HepG2 (cell line): ENCODE data around the gene DHFR. TPM values are rescaled to one million over a fixed set of nuclear protein-coding genes. Genes with fewer than 3 reads are reported as not detected.

ENCODE experiments used
- ATAC-seq: fragments of 200-7000 bp; cut with Tn5 transposase; 3 replicates; pipeline ENCODE4 v1.9.1; 2020; ENCODE audit warnings: mild to moderate bottlenecking, moderate library complexity
- BruUV-seq: library from RNA; stranded (reverse); fragments of 400-500 nt; replicated peaks from 2 replicates; lab custom pipeline; 2021; lab: Mats Ljungman, UMichigan
- CTCF ChIA-PET: fragments of 300-600 bp; formaldehyde crosslinking; extraction: SDS; loops from one replicate; lab custom pipeline; 2021; ENCODE audit warnings: low total read pairs, inconsistent platforms, low intra/inter-chr PET ratio; lab: Yijun Ruan, JAX
- POLR2A ChIA-PET: fragments of 350-600 bp; sonication (Branson Sonifier 250); formaldehyde crosslinking; loops from one replicate; lab custom pipeline; 2020; ENCODE audit warnings: antibody characterized with exemption, inconsistent platforms; lab: Yijun Ruan, JAX
- DNase-seq: peaks from one replicate; pipeline ENCODE4 v3.0.0-alpha.2; 2015; ENCODE audit warnings: low spot score
- FAIRE-seq: peaks from 3 replicates; lab custom pipeline; 2011; peaks lifted over from hg19 to GRCh38; lab: Jason Lieb, UNC
- H2AFZ ChIP-seq: one replicate; pipeline ENCODE4 v1.6.1; 2011; ENCODE audit warnings: low read length, inconsistent platforms
- H3K27ac ChIP-seq: fragments of 300-600 bp; 3 replicates; pipeline ENCODE4 v1.8.0; 2011; ENCODE audit warnings: mixed run types, mild to moderate bottlenecking, mixed read lengths, low read length, inconsistent platforms; ENCODE audit not compliant: insufficient read depth; ENCODE audit errors: extremely low read length
- H3K27me3 ChIP-seq, 2 experiments: fragments of 200-600 bp in 1 of 2; 2 replicates in 1 of 2; 3 replicates in 1 of 2; pipeline versions ENCODE4 v1.6.0 to v1.8.0; 2011; ENCODE audit warnings: low read length in 2 of 2, mild to moderate bottlenecking in 2 of 2, moderate library complexity in 2 of 2, inconsistent platforms in 1 of 2; ENCODE audit not compliant: insufficient read depth in 2 of 2, control insufficient read depth in 1 of 2
- H3K36me3 ChIP-seq, 2 experiments: fragments of 200-600 bp in 1 of 2; replicated peaks in 1 of 2; 2 replicates in 1 of 2; 3 replicates in 1 of 2; pipeline versions ENCODE4 v1.5.1 to v1.8.0; 2011; ENCODE audit warnings: low read length in 2 of 2, inconsistent platforms in 1 of 2; ENCODE audit not compliant: insufficient read depth in 2 of 2, control insufficient read depth in 1 of 2
- H3K4me1 ChIP-seq: 2 replicates; pipeline ENCODE4 v1.5.1; 2012; ENCODE audit warnings: low read length, inconsistent platforms; ENCODE audit not compliant: insufficient read depth
- H3K4me2 ChIP-seq: 2 replicates; pipeline ENCODE4 v1.6.0; 2011; ENCODE audit warnings: low read depth, low read length, inconsistent platforms
- H3K4me3 ChIP-seq, 3 experiments: fragments of 200-600 bp in 1 of 3; sonication (generic), shearing (Covaris generic) in 1 of 3; replicated peaks in 1 of 3; 2 replicates each; pipeline ENCODE4 v1.5.1; 2011 to 2016; ENCODE audit warnings: low read length in 3 of 3, inconsistent platforms in 2 of 3, low read depth in 2 of 3, mild to moderate bottlenecking in 2 of 3, control low read depth in 1 of 3, mixed read lengths in 1 of 3; ENCODE audit not compliant: insufficient read depth in 1 of 3
- H3K79me2 ChIP-seq: one replicate; pipeline ENCODE4 v1.6.1; 2011; ENCODE audit warnings: low read length, inconsistent platforms; ENCODE audit not compliant: insufficient read depth
- H3K9ac ChIP-seq: 2 replicates; pipeline ENCODE4 v1.6.0; 2011; ENCODE audit warnings: mild to moderate bottlenecking, low read depth, low read length, inconsistent platforms; ENCODE audit not compliant: insufficient read depth
- H3K9me3 ChIP-seq: 2 replicates; pipeline ENCODE4 v1.5.1; 2012; ENCODE audit warnings: mild to moderate bottlenecking, low read length
- H4K20me1 ChIP-seq: 2 replicates; pipeline ENCODE4 v1.6.0; 2011; ENCODE audit warnings: inconsistent platforms, mild to moderate bottlenecking, low read length, moderate library complexity; ENCODE audit not compliant: insufficient read depth
- AGO1 ChIP-seq: fragments of 200-400 bp; formaldehyde crosslinking; IDR thresholded peaks from 2 replicates; pipeline ENCODE4 v1.6.1; 2017; ENCODE audit warnings: mild to moderate bottlenecking, low read depth, low read length, moderate library complexity; ENCODE audit not compliant: poor library complexity, severe bottlenecking
- ELF3 ChIP-seq: IDR thresholded peaks from 2 replicates; pipeline ENCODE4 v1.6.1; 2016; ENCODE audit warnings: missing genetic modification reagents, missing compliant biosample characterization
- SSRP1 ChIP-seq: IDR thresholded peaks from 2 replicates; pipeline ENCODE4 v1.6.1; 2016; ENCODE audit warnings: control low read depth
- ZNF281 ChIP-seq: sonication (generic); formaldehyde crosslinking; IDR thresholded peaks from 2 replicates; pipeline ENCODE4 v1.4.0; 2020; ENCODE audit warnings: missing genetic modification reagents, borderline replicate concordance
- ZNF7 ChIP-seq: IDR thresholded peaks from 2 replicates; pipeline ENCODE4 v1.6.1; 2016; ENCODE audit warnings: missing biosample characterization, missing genetic modification reagents
- WGBS: methylation state at CpG from one replicate; pipeline ENCODE4 v1.1.6; 2017; ENCODE audit warnings: low lambda C conversion rate; 5-methylcytosine and 5-hydroxymethylcytosine counted together
- in situ Hi-C: cut with HindIII; loops from 2 replicates; pipeline ENCODE4 v1.10.0; 2017; ENCODE audit warnings: low pct_unique_long_range_greater_than_20kb; ENCODE audit not compliant: extremely low pct_ligation_motif_present
- intact Hi-C: fragments of 100-400 bp; cut with micrococcal nuclease; formaldehyde crosslinking; loops from one replicate; pipeline ENCODE4 v1.10.0; 2022; ENCODE audit not compliant: unreplicated experiment
- polyA plus RNA-seq, 8 experiments: library from polyadenylated mRNA; depleted of rRNA in 3 of 8; stranded (reverse) in 7 of 8; unstranded in 1 of 8; fragments of >200 nt; fragmentation: Illumina TruSeq in 4 of 8; extraction: Trizol in 4 of 8; gene quantifications; 2 replicates each; pipeline versions ENCODE4 v1.2.1 to v1.2.3, GENCODE V29; 2011 to 2016; ENCODE audit warnings: low read depth in 4 of 8, missing spikeins in 1 of 8, mixed read lengths in 1 of 8; ENCODE audit not compliant: insufficient read depth in 1 of 8
- total RNA-seq, 5 experiments: library from RNA; depleted of rRNA; stranded (reverse); fragments of >200 nt; fragmentation: Illumina TruSeq; extraction: Trizol; gene quantifications; 2 replicates each; pipeline ENCODE4 v1.2.3, GENCODE V29; 2016; ENCODE audit warnings: low read depth in 1 of 5
- TF ChIP-seq, protein P1 (sequence below): sonication (generic); formaldehyde crosslinking; IDR thresholded peaks from 2 replicates; pipeline ENCODE4 v1.4.0; 2020; ENCODE audit warnings: mild to moderate bottlenecking, low read depth, missing genetic modification reagents

Gene DHFR
- total and polyA plus RNA-seq, 2 of the 13 experiments (the other 11 are each of a cell fraction or from before 2014, with no cell fraction given) = 22.8 to 59.0 TPM

DNA sequence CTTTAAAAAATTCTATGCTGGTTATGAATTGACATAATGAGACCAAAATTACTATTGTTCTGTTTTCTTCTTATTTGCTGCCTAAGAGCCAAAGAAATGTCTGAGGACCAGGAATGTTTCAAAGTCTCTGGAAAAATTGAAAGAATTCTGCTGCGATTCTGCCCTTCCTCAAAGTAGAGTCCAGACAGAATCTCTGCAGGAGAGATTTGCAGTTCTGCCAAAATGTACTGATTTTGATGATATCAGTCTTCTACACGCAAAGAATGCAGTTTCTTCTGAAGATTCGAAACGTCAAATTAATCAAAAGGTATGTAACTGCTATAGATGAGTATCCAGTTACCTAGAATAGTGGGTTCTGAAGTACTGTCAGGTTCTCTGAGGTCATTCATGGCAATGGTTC lies 10.3 kb upstream of the DHFR start:
- in situ Hi-C loops = no loop called here
- POLR2A ChIA-PET = no interaction called here
- Histone ChIP-seq H3K9me3 (no peaks in the 10 kb centered on the region), H3K4me2 (no peak overlapping the region), H3K9ac (no peak overlapping the region), H2AFZ (no peak overlapping the region), H3K4me1 (peaks cover 17% of the 10 kb centered on the region), H3K27me3 (no peaks in the 10 kb centered on the region), H3K79me2 (no peaks in the 10 kb centered on the region), H3K27ac (no peak overlapping the region), H3K4me3 (no peak overlapping the region), H4K20me1 (no peaks in the 10 kb centered on the region), H3K36me3 (peaks cover 8 to 39% of the 10 kb centered on the region in 2 experiments; a peak in 4 of 5 replicates)
- CTCF ChIA-PET = no interaction called here
- DNase-seq = no peak
- TF ChIP-seq AGO1 (no peak), ELF3 (CRISPR knock-in tag) (no peak), ZNF281 (no peak), SSRP1 (CRISPR knock-in tag) (no peak), ZNF7 (CRISPR knock-in tag) (no peak)
- TF ChIP-seq, protein P1, sequence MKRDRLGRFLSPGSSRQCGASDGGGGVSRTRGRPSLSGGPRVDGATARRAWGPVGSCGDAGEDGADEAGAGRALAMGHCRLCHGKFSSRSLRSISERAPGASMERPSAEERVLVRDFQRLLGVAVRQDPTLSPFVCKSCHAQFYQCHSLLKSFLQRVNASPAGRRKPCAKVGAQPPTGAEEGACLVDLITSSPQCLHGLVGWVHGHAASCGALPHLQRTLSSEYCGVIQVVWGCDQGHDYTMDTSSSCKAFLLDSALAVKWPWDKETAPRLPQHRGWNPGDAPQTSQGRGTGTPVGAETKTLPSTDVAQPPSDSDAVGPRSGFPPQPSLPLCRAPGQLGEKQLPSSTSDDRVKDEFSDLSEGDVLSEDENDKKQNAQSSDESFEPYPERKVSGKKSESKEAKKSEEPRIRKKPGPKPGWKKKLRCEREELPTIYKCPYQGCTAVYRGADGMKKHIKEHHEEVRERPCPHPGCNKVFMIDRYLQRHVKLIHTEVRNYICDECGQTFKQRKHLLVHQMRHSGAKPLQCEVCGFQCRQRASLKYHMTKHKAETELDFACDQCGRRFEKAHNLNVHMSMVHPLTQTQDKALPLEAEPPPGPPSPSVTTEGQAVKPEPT (CRISPR knock-in tag) = no peak
- no peak for ATAC-seq
- no peak for FAIRE-seq
- no TSS peak for BruUV-seq
- over 99% methylated on average over 4 of the region's 4 CpGs for WGBS
- intact Hi-C loops = no loop called here
